ENCODE data around the gene METTL22.

DNA sequence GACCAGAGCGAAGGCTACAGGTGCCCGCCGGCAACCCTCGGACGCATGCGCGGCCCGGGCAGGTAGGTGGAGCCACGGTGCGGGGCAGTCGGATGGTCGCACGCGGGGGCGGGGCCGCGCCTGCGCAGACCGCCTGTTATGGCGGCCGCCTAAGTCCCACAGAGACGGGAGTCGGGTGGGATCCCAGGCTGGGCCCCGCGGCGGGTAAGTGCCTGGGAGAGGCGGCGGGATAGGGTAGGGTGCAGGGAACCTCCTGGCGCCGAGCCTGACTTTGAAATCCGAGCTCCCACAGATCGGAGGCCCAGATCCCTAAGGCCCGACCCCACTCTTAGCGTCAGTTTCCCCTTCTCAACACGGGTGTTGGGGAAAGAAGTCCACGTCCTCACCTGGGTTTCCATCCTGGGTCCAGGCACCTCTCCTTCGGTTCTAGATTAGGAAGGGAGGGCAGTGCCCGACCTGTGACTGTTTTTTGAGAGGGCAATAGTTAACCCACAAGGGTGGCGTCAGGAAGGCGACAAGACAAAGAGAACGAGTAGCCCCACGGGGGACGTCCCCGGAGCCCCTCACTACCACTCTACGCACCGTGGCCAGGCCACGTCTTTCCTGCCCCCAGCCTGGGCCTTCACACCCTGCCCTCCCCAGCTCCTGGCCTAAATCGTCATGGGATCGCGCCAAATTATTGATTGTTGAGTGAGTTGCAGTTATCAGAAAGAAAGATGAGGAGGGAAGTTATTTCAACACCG, at the start of gene METTL22:
- TF ChIP-seq POLR2AphosphoS5 (IDR thresholded peaks at IDR 0.05) (peak; percentile 90), POLR2A (IDR thresholded peaks at IDR 0.05) (peak; percentile 81)
- TF ChIP-seq, protein P1, sequence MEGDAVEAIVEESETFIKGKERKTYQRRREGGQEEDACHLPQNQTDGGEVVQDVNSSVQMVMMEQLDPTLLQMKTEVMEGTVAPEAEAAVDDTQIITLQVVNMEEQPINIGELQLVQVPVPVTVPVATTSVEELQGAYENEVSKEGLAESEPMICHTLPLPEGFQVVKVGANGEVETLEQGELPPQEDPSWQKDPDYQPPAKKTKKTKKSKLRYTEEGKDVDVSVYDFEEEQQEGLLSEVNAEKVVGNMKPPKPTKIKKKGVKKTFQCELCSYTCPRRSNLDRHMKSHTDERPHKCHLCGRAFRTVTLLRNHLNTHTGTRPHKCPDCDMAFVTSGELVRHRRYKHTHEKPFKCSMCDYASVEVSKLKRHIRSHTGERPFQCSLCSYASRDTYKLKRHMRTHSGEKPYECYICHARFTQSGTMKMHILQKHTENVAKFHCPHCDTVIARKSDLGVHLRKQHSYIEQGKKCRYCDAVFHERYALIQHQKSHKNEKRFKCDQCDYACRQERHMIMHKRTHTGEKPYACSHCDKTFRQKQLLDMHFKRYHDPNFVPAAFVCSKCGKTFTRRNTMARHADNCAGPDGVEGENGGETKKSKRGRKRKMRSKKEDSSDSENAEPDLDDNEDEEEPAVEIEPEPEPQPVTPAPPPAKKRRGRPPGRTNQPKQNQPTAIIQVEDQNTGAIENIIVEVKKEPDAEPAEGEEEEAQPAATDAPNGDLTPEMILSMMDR (IDR thresholded peaks at IDR 0.05), result peak in 2 of 4 experiments; percentile 12 to 26

Data from prostate gland (tissue), 2 donors.